ENCODE results near the gene PTDSS2.
"Not testable (repeated sequence)": the region's sequence is repeated elsewhere in the genome, so short reads cannot be mapped to it uniquely, and the experiment has no call there.

The PTDSS2 gene

DNA sequence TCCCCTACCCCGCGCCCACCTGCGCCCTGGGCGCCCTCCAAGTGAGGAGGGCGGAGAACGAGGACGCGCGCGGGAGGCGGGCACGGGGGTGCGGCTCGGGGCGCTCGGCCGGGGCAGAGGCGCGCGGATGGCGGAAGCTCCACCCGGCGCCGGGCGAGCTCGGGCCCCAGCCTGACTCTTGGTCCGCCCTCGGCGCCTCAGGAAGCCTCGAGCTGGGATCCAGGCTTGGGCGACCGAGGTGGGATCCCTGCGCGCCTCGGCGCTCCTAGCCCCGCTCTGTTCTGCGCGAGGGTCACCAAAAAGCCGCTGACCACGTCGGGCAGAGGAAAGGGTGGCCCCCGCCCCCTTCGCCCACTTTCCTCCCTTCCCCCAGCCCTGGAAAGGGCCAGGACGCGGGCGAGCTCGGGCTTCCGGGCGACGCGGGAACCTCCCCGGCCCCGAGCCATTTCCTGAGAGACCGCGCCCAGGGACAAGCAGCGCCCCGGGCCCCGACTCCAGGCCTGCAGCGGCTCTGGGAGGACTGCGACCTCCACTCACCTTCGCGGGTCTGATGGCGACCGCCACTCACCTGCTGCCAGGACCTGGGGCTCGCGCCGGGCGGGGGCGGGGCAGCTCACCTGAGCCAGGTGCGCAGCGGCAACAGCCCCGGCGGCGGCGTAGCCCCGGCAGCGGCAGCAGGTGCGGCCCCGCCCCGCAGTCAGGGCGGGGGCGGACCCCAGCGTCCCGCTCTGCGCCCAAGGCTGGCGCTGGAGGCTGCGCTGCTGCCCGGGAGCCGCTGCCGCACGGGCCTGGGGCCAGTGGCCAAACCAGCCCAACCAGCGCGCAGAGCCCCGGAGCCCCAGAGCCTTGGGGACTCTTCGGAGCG lies 33.1 kb upstream of the PTDSS2 start:
- DNase-seq (ENCODE audit: insufficient read length) (no peak), FAIRE-seq (no peak)
- TF ChIP-seq TAF1 (IDR thresholded peaks at IDR 0.05; ENCODE audit: borderline replicate concordance, low read depth, low read length) (no peak), POLR2A (IDR thresholded peaks at IDR 0.05; ENCODE audit: low read depth, low read length) (no peak)

DNA sequence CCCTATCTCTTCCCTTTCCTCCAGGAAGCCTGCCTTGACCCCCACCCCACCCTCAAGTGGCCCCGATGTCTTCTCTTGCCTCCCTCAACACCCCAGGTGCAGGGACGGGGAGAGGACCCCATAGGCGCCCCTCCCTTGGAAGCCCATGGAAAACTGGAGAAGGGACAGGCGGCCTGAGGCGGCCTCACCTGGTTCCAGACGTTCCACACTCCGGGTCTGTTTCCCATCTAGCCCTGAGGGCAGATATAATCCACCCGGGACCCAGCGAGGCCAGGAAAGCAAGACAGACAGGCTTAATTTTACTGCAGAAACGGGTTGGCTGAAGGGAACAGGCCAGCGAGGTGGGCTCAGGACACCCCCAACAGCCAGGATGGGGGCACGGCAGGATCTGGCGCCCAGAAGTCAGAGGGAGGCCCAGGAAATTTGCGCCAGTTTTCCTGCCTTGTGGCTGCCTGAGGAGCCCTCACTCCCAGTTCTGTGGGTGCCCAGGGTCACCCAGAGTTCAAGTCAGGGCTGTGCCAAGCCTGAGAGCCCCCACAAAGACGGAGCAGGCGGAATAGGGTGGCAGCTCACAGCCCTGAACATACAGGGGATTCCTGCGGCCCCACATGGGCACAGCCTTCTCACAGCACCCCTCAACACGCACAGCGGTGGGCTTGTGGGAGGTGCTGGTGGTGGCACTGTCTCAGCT lies 32.3 kb upstream of the PTDSS2 start:
- FAIRE-seq (no peak), DNase-seq (ENCODE audit: insufficient read length) (no peak)
- TF ChIP-seq TAF1 (IDR thresholded peaks at IDR 0.05; ENCODE audit: borderline replicate concordance, low read depth, low read length) (no peak), POLR2AphosphoS5 (IDR thresholded peaks at IDR 0.05; ENCODE audit: low read depth, low read length) (no peak), POLR2A (IDR thresholded peaks at IDR 0.05; ENCODE audit: low read depth, low read length) (no peak)

DNA sequence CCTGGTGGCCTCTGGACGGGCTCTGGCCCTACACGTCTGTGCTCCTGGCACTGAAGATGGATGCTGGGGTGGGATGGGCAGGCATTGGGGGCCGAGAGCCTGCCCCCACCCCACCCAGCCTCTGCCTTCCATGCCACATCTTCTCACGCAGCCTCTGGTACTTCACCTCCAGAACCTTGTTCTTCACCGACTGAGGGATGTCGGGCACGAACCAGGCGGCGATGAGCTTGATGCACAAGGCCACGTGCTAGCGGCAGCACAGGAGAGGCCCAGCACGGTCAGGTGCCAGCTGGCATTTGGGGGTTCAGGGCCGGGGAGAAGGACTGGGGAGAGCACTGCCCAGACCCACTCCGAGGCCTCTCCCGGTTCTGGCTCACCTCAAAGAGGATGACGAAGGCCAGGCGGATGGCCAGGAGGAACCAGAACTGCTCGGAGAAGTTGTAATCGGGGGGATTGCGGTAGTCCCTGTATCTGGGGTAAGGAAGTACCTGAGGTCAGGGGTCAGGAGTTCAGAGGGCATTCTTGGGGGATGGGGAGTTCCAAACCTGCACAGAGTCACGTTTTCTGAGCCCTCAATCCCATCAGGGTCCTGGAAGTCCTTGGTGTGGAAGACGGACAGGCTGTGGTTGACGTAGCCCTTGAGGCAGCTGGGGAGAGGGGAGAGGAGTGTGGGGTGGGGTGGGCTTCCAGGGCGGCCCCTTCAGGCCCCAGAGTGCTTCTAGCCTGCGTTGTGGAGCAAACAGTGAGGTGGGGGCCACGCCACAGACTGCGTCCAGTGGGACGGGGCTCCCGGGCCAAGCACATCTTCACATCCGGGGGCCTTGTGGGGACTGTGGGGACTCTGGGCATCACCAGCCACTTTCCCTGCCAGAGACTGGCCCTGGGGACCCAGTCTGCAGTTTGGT lies 31.5 kb upstream of the PTDSS2 start:
- FAIRE-seq (no peak), DNase-seq (ENCODE audit: insufficient read length) (no peak)
- no peak for TF ChIP-seq POLR2A (IDR thresholded peaks at IDR 0.05; ENCODE audit: low read depth, low read length)
- no peak for TF ChIP-seq POLR2AphosphoS5 (IDR thresholded peaks at IDR 0.05; ENCODE audit: low read depth, low read length)
- no peak for TF ChIP-seq TAF1 (IDR thresholded peaks at IDR 0.05; ENCODE audit: borderline replicate concordance, low read depth, low read length)

DNA sequence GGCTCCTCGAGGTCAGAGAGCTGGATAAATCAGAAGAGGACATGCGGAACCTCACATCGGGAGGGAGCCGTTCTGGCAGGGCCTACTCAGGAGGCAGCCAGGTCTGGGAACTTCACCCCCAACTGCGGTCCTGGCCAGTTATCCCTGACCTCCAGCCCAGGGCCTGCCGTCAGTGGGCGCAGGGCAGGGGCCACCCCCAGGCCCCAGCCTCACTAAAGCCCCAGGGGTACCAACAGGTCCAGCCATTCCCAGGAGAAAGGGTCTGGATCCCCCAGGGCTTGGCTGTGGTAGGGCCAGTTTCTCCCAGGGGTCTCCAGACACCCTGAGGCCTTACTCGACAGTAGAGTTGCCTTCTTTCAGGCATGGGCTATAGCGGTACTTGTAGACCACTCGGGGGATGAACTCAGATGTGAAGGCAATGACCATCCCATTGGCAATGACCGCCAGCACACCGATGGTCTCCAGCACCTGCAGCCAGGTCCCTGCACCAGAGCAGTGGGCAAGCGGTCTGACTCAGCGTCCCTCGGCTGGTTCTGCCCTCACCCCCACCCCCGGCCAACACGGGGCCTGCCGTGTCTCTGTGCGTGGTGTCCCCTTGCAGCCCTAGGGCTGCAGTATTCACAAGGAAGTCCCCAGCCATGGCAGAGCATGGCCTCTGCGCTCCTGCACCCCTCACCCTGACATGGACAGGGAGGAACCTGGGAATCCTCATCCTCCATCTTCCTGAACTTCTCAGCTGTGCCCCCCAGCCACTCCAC lies 30.7 kb upstream of the PTDSS2 start:
- DNase-seq (ENCODE audit: insufficient read length), result no peak
- TF ChIP-seq TAF1 (IDR thresholded peaks at IDR 0.05; ENCODE audit: borderline replicate concordance, low read depth, low read length), result no peak
- no peak for TF ChIP-seq POLR2AphosphoS5 (IDR thresholded peaks at IDR 0.05; ENCODE audit: low read depth, low read length)
- TF ChIP-seq POLR2A (IDR thresholded peaks at IDR 0.05; ENCODE audit: low read depth, low read length), result no peak
- no peak for FAIRE-seq

DNA sequence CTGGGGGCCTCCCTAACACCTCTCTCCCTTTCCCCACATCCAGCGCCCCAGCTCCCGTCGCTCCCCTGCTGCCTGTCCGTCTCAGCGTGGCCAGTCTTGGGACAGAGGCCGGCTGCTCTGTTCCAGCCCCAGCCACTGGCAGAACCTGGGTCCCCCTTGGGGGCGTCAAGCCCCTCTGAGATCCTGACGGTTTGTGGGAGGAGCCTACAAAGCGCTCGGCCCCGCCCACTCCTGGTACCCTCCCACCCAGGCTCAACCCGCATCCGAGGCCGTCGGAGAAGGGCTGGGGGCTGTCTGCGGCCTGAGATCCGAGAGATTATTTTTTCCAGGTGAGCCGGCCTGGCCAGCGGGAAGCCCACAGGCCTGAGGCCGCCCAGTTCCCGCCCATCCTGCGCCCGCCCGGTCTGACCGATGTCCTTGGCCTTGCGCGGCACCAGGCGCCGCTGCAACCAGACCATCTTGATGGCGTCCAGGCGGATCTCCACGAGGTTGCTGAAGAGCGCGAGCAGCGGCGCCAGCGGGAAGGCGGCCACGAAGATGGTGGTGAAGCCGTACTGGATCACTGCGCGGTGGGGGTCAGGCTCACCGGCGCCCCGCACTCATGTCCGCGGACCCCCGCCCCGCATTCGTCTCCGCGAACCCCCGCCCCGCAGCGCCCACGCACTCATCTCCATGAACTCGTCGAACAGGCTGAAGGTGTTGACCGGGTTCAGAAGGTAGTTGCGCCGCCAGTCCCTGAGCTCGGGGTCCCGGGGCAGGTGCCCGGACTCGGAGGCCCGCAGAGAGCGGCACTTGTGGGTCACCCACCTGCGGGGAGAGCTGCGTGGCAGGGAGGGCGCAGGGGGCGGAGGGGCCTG lies 29.8 kb upstream of the PTDSS2 start:
- FAIRE-seq (no peak), DNase-seq (ENCODE audit: insufficient read length) (no peak)
- TF ChIP-seq POLR2AphosphoS5 (IDR thresholded peaks at IDR 0.05; ENCODE audit: low read depth, low read length) (no peak), POLR2A (IDR thresholded peaks at IDR 0.05; ENCODE audit: low read depth, low read length) (no peak), TAF1 (IDR thresholded peaks at IDR 0.05; ENCODE audit: borderline replicate concordance, low read depth, low read length) (no peak)

DNA sequence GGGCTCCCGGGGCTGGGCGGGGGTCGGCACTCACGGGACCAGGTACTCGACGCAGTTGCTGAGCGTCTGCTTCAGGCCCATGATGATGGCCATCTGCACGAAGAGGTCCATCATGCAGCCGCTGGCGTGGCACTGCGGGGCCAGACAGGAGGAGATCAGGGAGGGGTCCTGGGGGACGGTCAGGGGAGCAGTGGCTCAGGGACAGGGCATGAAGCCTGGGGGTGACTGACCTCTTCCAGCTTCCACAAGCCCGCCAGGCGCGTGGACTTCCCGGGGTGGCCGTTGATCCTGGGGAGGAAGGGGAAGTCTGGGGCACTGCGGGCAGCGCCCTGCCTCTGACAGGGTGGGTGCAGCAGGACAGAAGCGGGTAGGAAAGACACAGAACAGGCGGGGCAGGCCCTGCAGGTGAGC lies 29.2 kb upstream of the PTDSS2 start:
- FAIRE-seq (no peak), DNase-seq (ENCODE audit: insufficient read length) (no peak)
- no peak for TF ChIP-seq POLR2AphosphoS5 (IDR thresholded peaks at IDR 0.05; ENCODE audit: low read depth, low read length)
- TF ChIP-seq TAF1 (IDR thresholded peaks at IDR 0.05; ENCODE audit: borderline replicate concordance, low read depth, low read length), result no peak
- TF ChIP-seq POLR2A (IDR thresholded peaks at IDR 0.05; ENCODE audit: low read depth, low read length), result no peak

DNA sequence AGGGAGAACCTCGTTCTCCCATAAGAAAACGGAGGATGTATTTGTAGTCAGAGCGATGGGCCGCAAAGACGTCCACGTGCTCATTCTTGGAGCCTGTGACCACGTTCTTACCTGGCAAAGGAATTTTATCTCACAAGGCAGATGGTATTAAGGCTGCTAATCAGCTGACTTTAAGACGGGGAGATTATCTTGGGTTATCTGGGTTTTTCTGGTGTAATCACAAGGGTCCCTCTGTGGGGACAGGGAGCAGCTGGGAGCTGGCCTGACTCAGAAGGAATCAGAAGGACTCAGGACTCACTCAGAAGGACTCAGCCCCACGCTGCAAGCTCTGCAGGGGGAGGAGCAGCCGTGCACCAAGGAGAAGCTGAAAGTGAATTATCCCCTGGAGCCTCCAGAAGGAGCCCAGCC lies 27.8 kb upstream of the PTDSS2 start:
- no peak for DNase-seq (ENCODE audit: insufficient read length)
- no peak for FAIRE-seq
- TF ChIP-seq POLR2AphosphoS5 (IDR thresholded peaks at IDR 0.05; ENCODE audit: low read depth, low read length) (no peak), TAF1 (IDR thresholded peaks at IDR 0.05; ENCODE audit: borderline replicate concordance, low read depth, low read length) (no peak), POLR2A (IDR thresholded peaks at IDR 0.05; ENCODE audit: low read depth, low read length) (no peak)

DNA sequence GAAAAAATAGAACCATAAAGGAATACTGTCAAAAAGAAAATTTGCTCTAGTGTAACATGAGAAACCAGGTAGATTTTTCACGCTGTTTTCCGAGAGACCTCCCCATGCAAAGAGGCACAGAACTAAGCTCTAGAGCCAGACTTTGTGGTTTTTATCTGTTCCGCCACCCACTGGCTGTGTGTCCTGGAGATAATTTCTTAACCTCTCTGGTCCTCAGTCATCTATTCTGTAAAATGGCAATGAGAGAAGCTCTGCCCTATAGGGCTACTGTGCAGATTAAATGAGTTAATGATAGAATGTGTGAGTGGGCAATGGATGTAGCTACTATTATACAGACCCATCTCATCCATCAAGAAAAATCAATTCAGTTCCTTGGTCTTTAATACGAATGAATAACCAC lies 25.8 kb upstream of the PTDSS2 start:
- FAIRE-seq (no peak), DNase-seq (ENCODE audit: insufficient read length) (no peak)
- TF ChIP-seq TAF1 (IDR thresholded peaks at IDR 0.05; ENCODE audit: borderline replicate concordance, low read depth, low read length) (no peak), POLR2AphosphoS5 (IDR thresholded peaks at IDR 0.05; ENCODE audit: low read depth, low read length) (no peak)

DNA sequence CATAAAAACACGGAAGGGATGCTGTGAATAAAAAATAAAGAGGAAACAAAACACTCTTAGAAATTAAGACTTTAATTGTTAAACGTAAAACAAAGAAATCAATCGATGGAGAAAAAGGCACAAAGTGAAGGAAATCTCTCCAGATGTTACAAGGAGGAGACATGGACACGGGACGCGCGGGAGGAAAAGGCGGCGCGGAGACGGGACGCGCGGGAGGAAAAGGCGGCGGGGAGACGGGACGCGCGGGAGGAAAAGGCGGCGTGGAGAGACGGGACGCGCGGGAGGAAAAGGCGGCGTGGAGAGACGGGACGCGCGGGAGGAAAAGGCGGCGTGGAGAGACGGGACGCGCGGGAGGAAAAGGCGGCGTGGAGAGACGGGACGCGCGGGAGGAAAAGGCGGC lies 25.3 kb upstream of the PTDSS2 start:
- FAIRE-seq, result not testable (repeated sequence)

DNA sequence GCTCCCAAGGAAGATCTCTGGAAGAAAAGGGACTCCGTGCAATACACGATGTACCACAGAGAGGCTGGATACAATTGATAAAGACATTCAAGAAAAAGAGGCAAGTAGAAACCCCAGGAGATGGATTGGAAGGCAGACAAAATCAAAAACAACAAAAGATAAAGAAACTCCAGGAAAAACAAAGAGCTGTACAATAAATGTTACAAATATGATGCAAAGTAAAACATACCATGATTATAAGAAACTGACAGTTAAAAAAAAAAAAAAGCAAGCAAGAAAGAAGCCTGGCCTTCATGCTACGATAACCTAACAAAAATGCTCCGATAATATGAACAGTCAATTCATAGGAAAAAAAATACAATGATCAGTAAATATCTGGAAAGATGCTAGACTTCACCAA lies 24.8 kb upstream of the PTDSS2 start:
- no peak for DNase-seq (ENCODE audit: insufficient read length)
- TF ChIP-seq POLR2AphosphoS5 (IDR thresholded peaks at IDR 0.05; ENCODE audit: low read depth, low read length), result no peak
- FAIRE-seq, result no peak

More for the DNA sequence above, 25.3 kb upstream of the PTDSS2 start:
- DNase-seq (ENCODE audit: insufficient read length), result not testable (repeated sequence)

Measured in GM12892 (cell line).